Natural killer cell (primary cell): ENCODE results near the gene CYBB. TPM values are rescaled to one million over a fixed set of nuclear protein-coding genes. Genes with fewer than 3 reads are reported as not detected.
A peak's percentile ranks its signal among the peaks of the same experiment; 100 is the strongest.

Source experiments
- ATAC-seq, 3 donors: fragments of 150-1000 bp in 2 of 3; fragments of 200-7000 bp in 1 of 3; cut with Tn5 transposase; 1 replicate in 1 of 3; 2 replicates in 2 of 3; pipeline ENCODE4 v1.10.0; 2021; ENCODE audit warnings: mild to moderate bottlenecking in 2 of 3, moderate library complexity in 2 of 3
- DNase-seq, 2 donors: peaks; one replicate each; pipeline versions ENCODE4 v3.0.0 to v3.0.0-alpha.2; 2013 to 2021; ENCODE audit warnings: mixed read lengths in 1 of 2
- H3K27ac ChIP-seq: one replicate; pipeline ENCODE4 v1.5.1; 2013; ENCODE audit warnings: mild to moderate bottlenecking, low read length
- H3K27me3 ChIP-seq: one replicate; pipeline ENCODE4 v1.6.1; 2013; ENCODE audit warnings: low read length; ENCODE audit not compliant: control insufficient read depth, insufficient read depth
- H3K36me3 ChIP-seq: one replicate; pipeline ENCODE4 v1.6.1; 2013; ENCODE audit warnings: low read length; ENCODE audit not compliant: control insufficient read depth, insufficient read depth
- H3K4me1 ChIP-seq: one replicate; pipeline ENCODE4 v1.6.1; 2013; ENCODE audit warnings: low read length; ENCODE audit not compliant: control insufficient read depth, insufficient read depth
- H3K4me3 ChIP-seq: one replicate; pipeline ENCODE4 v1.5.1; 2013; ENCODE audit warnings: low read length
- H3K9me3 ChIP-seq: one replicate; pipeline ENCODE4 v1.6.1; 2013; ENCODE audit warnings: low read length; ENCODE audit not compliant: control insufficient read depth, insufficient read depth
- H3K27ac Mint-ChIP-seq, 2 donors: one replicate each; pipeline ENCODE4 v1.8.0; 2022; ENCODE audit warnings: mild to moderate bottlenecking in 2 of 2, mixed read lengths in 2 of 2, moderate library complexity in 1 of 2
- H3K27me3 Mint-ChIP-seq, 2 donors: one replicate each; pipeline ENCODE4 v1.8.0; 2022; ENCODE audit warnings: low read depth in 2 of 2, mixed read lengths in 2 of 2
- H3K36me3 Mint-ChIP-seq: one replicate; pipeline ENCODE4 v1.8.0; 2022; ENCODE audit warnings: mixed read lengths
- H3K4me1 Mint-ChIP-seq, 2 donors: one replicate each; pipeline ENCODE4 v1.8.0; 2022; ENCODE audit warnings: mixed read lengths in 2 of 2
- H3K4me3 Mint-ChIP-seq: one replicate; pipeline ENCODE4 v1.8.0; 2022; ENCODE audit warnings: mild to moderate bottlenecking, moderate library complexity, mixed read lengths
- H3K9me3 Mint-ChIP-seq, 2 donors: one replicate each; pipeline ENCODE4 v1.8.0; 2022; ENCODE audit warnings: mixed read lengths in 2 of 2
- CTCF ChIP-seq: fragments of 200-600 bp; IDR thresholded peaks from one replicate; pipeline ENCODE4 v1.8.0; 2022; ENCODE audit warnings: antibody characterized with exemption
- WGBS: methylation state at CpG from one replicate; pipeline ENCODE4 v1.1.7; 2013; ENCODE audit warnings: missing lambda C conversion rate; ENCODE audit not compliant: insufficient coverage; 5-methylcytosine and 5-hydroxymethylcytosine counted together
- intact Hi-C: fragments of 100-400 bp; cut with micrococcal nuclease; formaldehyde crosslinking; loops from one replicate; pipeline ENCODE4 v1.14.2; 2022
- total RNA-seq, 4 donors: library from RNA; stranded (reverse); fragments of 120-200 nt in 1 of 4; gene quantifications; one replicate each; pipeline versions ENCODE4 v1.2.3 to v1.2.4, GENCODE V29; 2013 to 2022

Gene CYBB
- total RNA-seq, 3 donors from 2014 or later (not counting 1 experiment from before 2014, with no cell fraction given) = 11.3 to 25.6 (median 20.9) TPM

GRCh38 chrX:37785569-37785968, 5.7 kb downstream of the CYBB start:
- no peak overlapping the region for H3K4me3 Mint-ChIP-seq
- H3K27ac ChIP-seq = no peak overlapping the region
- H3K4me1 ChIP-seq = peaks cover 11% of the 10 kb centered on the region
- no peak overlapping the region for H3K4me3 ChIP-seq
- no peaks in the 10 kb centered on the region for H3K36me3 ChIP-seq
- no peaks in the 10 kb centered on the region for H3K9me3 ChIP-seq
- TF ChIP-seq CTCF = no peak
- intact Hi-C loops = no loop called here
- no peaks in the 10 kb centered on the region for H3K9me3 Mint-ChIP-seq
- DNase-seq (no peak), ATAC-seq (no peak)
- H3K36me3 Mint-ChIP-seq = no peaks in the 10 kb centered on the region
- 78% methylated on average over 2 of the region's 3 CpGs for WGBS
- no peaks in the 10 kb centered on the region for H3K27me3 ChIP-seq
- peaks cover 2 to 17% of the 10 kb centered on the region in 2 donors for H3K27me3 Mint-ChIP-seq
- peaks cover 17 to 21% of the 10 kb centered on the region in 2 donors for H3K4me1 Mint-ChIP-seq
- H3K27ac Mint-ChIP-seq = no peak overlapping the region

DNA sequence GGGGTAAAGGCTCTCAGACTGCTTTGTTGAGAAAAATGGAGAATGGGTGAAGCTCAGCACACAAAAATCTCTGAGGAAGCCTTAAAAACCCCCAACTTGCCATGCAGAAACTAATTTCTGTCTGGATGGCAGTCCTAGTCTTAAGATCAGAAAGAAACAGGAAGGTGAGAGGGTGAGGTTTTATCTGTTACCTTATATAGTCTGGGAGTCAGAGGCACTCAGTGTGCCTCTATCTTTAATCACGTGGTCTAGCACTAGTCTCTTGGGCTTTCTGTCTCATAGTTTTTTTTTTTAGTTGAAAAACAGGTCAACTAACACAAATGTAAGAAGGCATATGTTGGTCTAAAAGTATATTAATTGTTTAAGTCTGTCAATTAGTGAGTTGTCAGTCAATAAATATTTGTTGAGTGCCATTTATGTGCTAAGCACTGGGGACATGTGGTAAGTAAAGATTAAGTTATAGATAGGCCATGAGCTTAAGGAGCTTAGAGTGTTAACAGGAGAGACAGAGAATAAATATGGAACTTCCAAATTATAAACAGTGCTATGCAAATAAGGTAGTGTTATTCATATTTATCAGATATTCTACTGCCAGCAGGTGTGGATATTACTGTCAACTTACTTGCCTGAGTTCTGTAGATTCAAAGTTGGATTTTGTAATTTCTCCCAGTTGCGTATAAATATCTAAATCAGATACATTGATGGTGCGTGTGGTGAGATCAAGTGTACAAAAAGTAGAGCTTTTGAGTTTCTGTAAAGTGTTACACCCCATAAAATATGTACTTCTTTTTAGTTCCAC, 7.0 kb downstream of the CYBB start:
- H3K36me3 ChIP-seq = no peaks in the 10 kb centered on the region
- intact Hi-C loops = no loop called here

DNA sequence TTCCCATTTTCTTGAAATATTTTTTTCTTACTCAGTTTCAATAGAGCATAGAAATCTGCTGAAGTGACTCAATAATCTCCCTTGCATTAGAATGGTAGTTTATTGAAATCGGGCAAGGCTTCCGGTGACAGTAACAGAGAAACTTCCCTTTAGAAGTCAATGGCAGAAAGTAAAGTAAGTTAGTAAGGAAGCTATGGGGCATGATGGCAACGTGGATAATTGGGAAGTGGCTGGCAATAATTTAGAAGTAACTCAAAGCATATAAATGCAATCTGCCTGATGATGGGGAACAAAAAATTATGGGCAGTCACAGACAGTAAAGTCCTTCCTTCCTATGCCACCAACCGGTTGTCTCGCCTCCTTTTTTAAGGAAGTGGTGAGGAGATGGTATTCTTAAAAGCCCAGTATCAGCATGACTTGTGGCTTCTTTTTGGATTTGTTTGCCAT, 7.6 kb downstream of the CYBB start:
- Histone ChIP-seq H3K27me3 (no peaks in the 10 kb centered on the region), H3K4me3 (no peak overlapping the region), H3K4me1 (peaks cover 11% of the 10 kb centered on the region), H3K27ac (no peak overlapping the region), H3K36me3 (no peaks in the 10 kb centered on the region), H3K9me3 (no peaks in the 10 kb centered on the region)
- intact Hi-C loops = no loop called here
- Mint-ChIP-seq H3K4me3 (no peak overlapping the region), H3K36me3 (no peaks in the 10 kb centered on the region), H3K4me1 (peaks cover 17 to 21% of the 10 kb centered on the region in 2 donors), H3K27ac (peak overlapping the region in 1 of 2 donors; percentile 47), H3K9me3 (no peaks in the 10 kb centered on the region), H3K27me3 (peaks cover 2 to 11% of the 10 kb centered on the region in 2 donors)
- WGBS = 6% methylated on average over 2 of the region's 5 CpGs
- ATAC-seq = no peak
- TF ChIP-seq CTCF = no peak
- DNase-seq = peak in 1 of 2 donors; percentile 1

More for the DNA sequence above, 7.0 kb downstream of the CYBB start:
- no peak for TF ChIP-seq CTCF
- Histone ChIP-seq H3K27ac (peak overlapping the region; percentile 55), H3K4me1 (peaks cover 11% of the 10 kb centered on the region), H3K27me3 (no peaks in the 10 kb centered on the region), H3K9me3 (no peaks in the 10 kb centered on the region), H3K4me3 (no peak overlapping the region)
- H3K27ac Mint-ChIP-seq = peak overlapping the region; percentile 3 to 47
- no CpG with 5 or more reads among the region's 3 CpGs for WGBS
- peak in 1 of 2 donors; percentile 28 for DNase-seq
- H3K9me3 Mint-ChIP-seq = no peaks in the 10 kb centered on the region
- H3K4me3 Mint-ChIP-seq = peak overlapping the region; percentile 35
- peaks cover 17 to 21% of the 10 kb centered on the region in 2 donors for H3K4me1 Mint-ChIP-seq
- H3K36me3 Mint-ChIP-seq = no peaks in the 10 kb centered on the region
- peak in 2 of 3 donors; percentile 38 to 53 for ATAC-seq
- H3K27me3 Mint-ChIP-seq = peaks cover 2 to 16% of the 10 kb centered on the region in 2 donors
